Stimulated activated CD8-positive, alpha-beta memory T cell treated with anti-CD3 and anti-CD28 coated beads, Interleukin-2, amount 100 ng/mL, for 48 hours (primary cell): Measurements from ENCODE around the gene NSUN7.

Experiments
- DNase-seq, 2 donors: peaks; one replicate each; pipeline ENCODE4 v3.0.0-alpha.2; 2020; ENCODE audit warnings: low read depth in 2 of 2

NSUN7 gene

GRCh38 chr4:40820101-40820500 lies 70.3 kb downstream of the NSUN7 start:
- DNase-seq = no peak

GRCh38 chr4:40822420-40823166 lies 72.8 kb downstream of the NSUN7 start:
- no peak for DNase-seq

- DNase-seq = no peak
Observed at GRCh38 chr4:40825014-40825838, 75.5 kb downstream of the NSUN7 start.

GRCh38 chr4:40826821-40827220 lies 77.1 kb downstream of the NSUN7 start:
- DNase-seq = no peak

- DNase-seq = no peak
Observed at GRCh38 chr4:40827758-40828157, 78.0 kb downstream of the NSUN7 start.

GRCh38 chr4:40828661-40829060 lies 78.9 kb downstream of the NSUN7 start:
- DNase-seq = no peak

GRCh38 chr4:40829586-40829985 lies 79.8 kb downstream of the NSUN7 start:
- no peak for DNase-seq

- DNase-seq = no peak
Observed at GRCh38 chr4:40831146-40831907, 81.6 kb downstream of the NSUN7 start.

GRCh38 chr4:40832175-40832574 lies 82.4 kb downstream of the NSUN7 start:
- DNase-seq = no peak

GRCh38 chr4:40833212-40833611 lies 83.5 kb downstream of the NSUN7 start:
- no peak for DNase-seq

- no peak for DNase-seq
Observed at GRCh38 chr4:40837094-40837870, 87.5 kb downstream of the NSUN7 start.

GRCh38 chr4:40838742-40839141 lies 89.0 kb downstream of the NSUN7 start:
- DNase-seq = no peak

GRCh38 chr4:40840255-40840984 lies 90.7 kb downstream of the NSUN7 start:
- DNase-seq = no peak

- peak; percentile 67 to 80 for DNase-seq
Observed at GRCh38 chr4:40840985-40841571, 91.3 kb downstream of the NSUN7 start.

- no peak for DNase-seq
Observed at GRCh38 chr4:40842318-40842717, 92.6 kb downstream of the NSUN7 start.

GRCh38 chr4:40842725-40843423 lies 93.1 kb downstream of the NSUN7 start:
- no peak for DNase-seq

- DNase-seq = peak in 1 of 2 donors; percentile 12
Observed at GRCh38 chr4:40843696-40844095, 93.9 kb downstream of the NSUN7 start.

GRCh38 chr4:40844261-40844660 lies 94.5 kb downstream of the NSUN7 start:
- DNase-seq = no peak

GRCh38 chr4:40845154-40845835 lies 95.5 kb downstream of the NSUN7 start:
- DNase-seq = no peak
